A549 (cell line): ENCODE results near the gene HPCA. TPM values are rescaled to one million over a fixed set of nuclear protein-coding genes. Genes with fewer than 3 reads are reported as not detected.

ENCODE experiments used
- ATAC-seq, 2 experiments: fragments of 200-7000 bp in 1 of 2; fragments of >200 bp in 1 of 2; cut with Nextera tagmentation in 1 of 2; cut with Tn5 transposase in 1 of 2; 3 replicates each; pipeline versions ENCODE4 v1.8.0 to v1.9.1; 2018 to 2020; ENCODE audit warnings: mild to moderate bottlenecking in 1 of 2, moderate library complexity in 1 of 2
- CTCF ChIA-PET: fragments of 300-600 bp; sonication (Branson Sonifier 250); formaldehyde crosslinking; extraction: SDS; loops from one replicate; lab custom pipeline; 2021; ENCODE audit warnings: antibody characterized with exemption, inconsistent platforms; lab: Yijun Ruan, JAX
- POLR2A ChIA-PET: fragments of 350-600 bp; formaldehyde crosslinking; extraction: SDS; loops from one replicate; lab custom pipeline; 2021; ENCODE audit warnings: antibody characterized with exemption, inconsistent platforms; lab: Yijun Ruan, JAX
- DNase-seq, 2 experiments: peaks; one replicate each; pipeline versions ENCODE4 v3.0.0 to v3.0.0-alpha.2; 2011 to 2016; ENCODE audit warnings: low read depth in 1 of 2, low spot score in 1 of 2
- FAIRE-seq: peaks from 2 replicates; lab custom pipeline; 2011; peaks lifted over from hg19 to GRCh38; lab: Jason Lieb, UNC
- H3K27ac ChIP-seq, 2 experiments: fragments of >200 bp; sonication (Bioruptor Twin); formaldehyde crosslinking; 3 replicates each; pipeline ENCODE4 v1.5.1; 2016 to 2017
- H3K4me1 ChIP-seq: fragments of >200 bp; sonication (Bioruptor Twin); formaldehyde crosslinking; 3 replicates; pipeline ENCODE4 v1.6.1; 2016
- H3K4me2 ChIP-seq: fragments of >200 bp; sonication (Bioruptor Twin); formaldehyde crosslinking; 3 replicates; pipeline ENCODE4 v1.6.1; 2016
- H3K4me3 ChIP-seq: fragments of >200 bp; sonication (Bioruptor Twin); formaldehyde crosslinking; 3 replicates; pipeline ENCODE4 v1.5.1; 2016
- H3K9me3 ChIP-seq: fragments of >200 bp; sonication (Bioruptor Twin); formaldehyde crosslinking; 3 replicates; pipeline ENCODE4 v1.6.1; 2016
- CBX2 ChIP-seq: fragments of 200-600 bp; sonication (generic); IDR thresholded peaks from 2 replicates; pipeline ENCODE4 v1.6.1; 2016; ENCODE audit warnings: low read depth, mild to moderate bottlenecking, borderline replicate concordance
- CBX8 ChIP-seq: fragments of 200-600 bp; sonication (generic); IDR thresholded peaks from 2 replicates; pipeline ENCODE4 v1.6.1; 2016
- CHD2 ChIP-seq: fragments of 150-350 bp; IDR thresholded peaks from 2 replicates; pipeline ENCODE4 v1.6.1; 2014; ENCODE audit warnings: low read length; ENCODE audit not compliant: partially characterized antibody
- CHD4 ChIP-seq: fragments of 200-600 bp; sonication (generic); IDR thresholded peaks from 2 replicates; pipeline ENCODE4 v1.6.1; 2016; ENCODE audit warnings: antibody characterized with exemption, mild to moderate bottlenecking, borderline replicate concordance
- EHMT2 ChIP-seq: fragments of 200-600 bp; sonication (generic); IDR thresholded peaks from 2 replicates; pipeline ENCODE4 v1.6.1; 2016; ENCODE audit warnings: antibody characterized with exemption, low read depth, mild to moderate bottlenecking, moderate library complexity
- HOXA7 ChIP-seq: fragments of 250-450 bp; sonication (Bioruptor Pico); IDR thresholded peaks from 2 replicates; pipeline ENCODE4 v1.5.0; 2020; ENCODE audit warnings: mild to moderate bottlenecking, moderate library complexity
- JUN ChIP-seq, 2 experiments: fragments of >200 bp; sonication (Bioruptor Twin); formaldehyde crosslinking; IDR thresholded peaks; 2 replicates in 1 of 2; 3 replicates in 1 of 2; pipeline ENCODE4 v1.6.1; 2016 to 2017
- KDM1A ChIP-seq: fragments of 200-600 bp; sonication (generic); IDR thresholded peaks from 2 replicates; pipeline ENCODE4 v1.6.1; 2016; ENCODE audit warnings: low read depth, mild to moderate bottlenecking
- MAFK ChIP-seq: fragments of 450-650 bp; IDR thresholded peaks from 2 replicates; pipeline ENCODE4 v1.6.1; 2014; ENCODE audit not compliant: partially characterized antibody
- NR3C1 ChIP-seq: fragments of >200 bp; sonication (Bioruptor Twin); formaldehyde crosslinking; IDR thresholded peaks from 3 replicates; pipeline ENCODE4 v1.6.1; 2017
- PHF8 ChIP-seq: fragments of 200-600 bp; sonication (generic); IDR thresholded peaks from 2 replicates; pipeline ENCODE4 v1.6.1; 2016; ENCODE audit warnings: low read depth, mild to moderate bottlenecking, antibody characterized with exemption, moderate library complexity, borderline replicate concordance
- POLR2AphosphoS2 ChIP-seq: conservative IDR thresholded peaks from 2 replicates; pipeline ENCODE4 v1.6.1; 2012; ENCODE audit warnings: low read length, improper control_type of control experiment, inconsistent platforms
- RAD21 ChIP-seq, 2 experiments: fragments of >200 bp in 1 of 2; sonication (Bioruptor Twin) in 1 of 2; formaldehyde crosslinking in 1 of 2; IDR thresholded peaks in 1 of 2; conservative IDR thresholded peaks in 1 of 2; 2 replicates in 1 of 2; 3 replicates in 1 of 2; pipeline ENCODE4 v1.6.1; 2012 to 2018; ENCODE audit warnings: inconsistent platforms in 1 of 2
- RARB ChIP-seq: fragments of 250-450 bp; sonication (Bioruptor Pico); IDR thresholded peaks from 2 replicates; pipeline ENCODE4 v1.8.0; 2021; ENCODE audit warnings: mild to moderate bottlenecking, moderate library complexity
- RCOR1 ChIP-seq: fragments of 150-350 bp; IDR thresholded peaks from 2 replicates; pipeline ENCODE4 v1.6.1; 2014; ENCODE audit warnings: antibody characterized with exemption, low read length, low read depth
- RFX5 ChIP-seq: fragments of 450-650 bp; IDR thresholded peaks from 2 replicates; pipeline ENCODE4 v1.7.1; 2014; ENCODE audit warnings: antibody characterized with exemption, mild to moderate bottlenecking, moderate library complexity
- SMC3 ChIP-seq: fragments of >200 bp; sonication (Bioruptor Twin); formaldehyde crosslinking; IDR thresholded peaks from 3 replicates; pipeline ENCODE4 v1.6.1; 2018; ENCODE audit warnings: inconsistent platforms
- SREBF2 ChIP-seq: fragments of 450-650 bp; IDR thresholded peaks from 2 replicates; pipeline ENCODE4 v1.6.1; 2014; ENCODE audit warnings: mild to moderate bottlenecking, moderate library complexity
- TFCP2L1 ChIP-seq: fragments of 250-450 bp; sonication (Bioruptor Pico); IDR thresholded peaks from 2 replicates; pipeline ENCODE4 v1.5.0; 2021; ENCODE audit warnings: mild to moderate bottlenecking
- TP53 ChIP-seq: fragments of 250-450 bp; sonication (Bioruptor Pico); IDR thresholded peaks from 2 replicates; pipeline ENCODE4 v1.5.0; 2021; ENCODE audit warnings: mild to moderate bottlenecking, moderate library complexity
- ZC3H11A ChIP-seq: fragments of 450-650 bp; IDR thresholded peaks from 2 replicates; pipeline ENCODE4 v1.6.1; 2014; ENCODE audit warnings: antibody characterized with exemption, mild to moderate bottlenecking
- ZSCAN20 ChIP-seq: fragments of 250-450 bp; sonication (Bioruptor Pico); IDR thresholded peaks from 2 replicates; pipeline ENCODE4 v1.8.0; 2022; ENCODE audit warnings: mild to moderate bottlenecking, moderate library complexity
- WGBS: methylation state at CpG from one replicate; pipeline ENCODE4 v1.1.6; 2017; ENCODE audit errors: missing lambda C conversion rate; 5-methylcytosine and 5-hydroxymethylcytosine counted together
- polyA plus RNA-seq, 4 experiments: library from polyadenylated mRNA; depleted of rRNA in 3 of 4; stranded (reverse); fragments of >200 nt; fragmentation: RNase III in 1 of 4; extraction: RNeasy Plus Mini Kit Qiagen cat#74134 plus additional on column Dnase treatment in 1 of 4; gene quantifications; 2 replicates in 3 of 4; 3 replicates in 1 of 4; pipeline ENCODE4 v1.2.3, GENCODE V29; 2011 to 2017

The HPCA gene
- polyA plus RNA-seq, 2 of the 4 experiments (the other 2 are of a cell fraction), result 0.21 to 0.34 TPM

GRCh38 chr1:32925403-32926162 lies 39.3 kb downstream of the HPCA start (continued):
- no peak for TF ChIP-seq RCOR1

GRCh38 chr1:32926562-32926961 lies 40.3 kb downstream of the HPCA start:
- WGBS, result 80% methylated on average over 6 of the region's 6 CpGs
- Histone ChIP-seq H3K4me2 (no peak overlapping the region), H3K27ac (no peak overlapping the region), H3K4me1 (no peaks in the 10 kb centered on the region), H3K4me3 (no peak overlapping the region), H3K9me3 (no peaks in the 10 kb centered on the region)
- ChIA-PET POLR2A (no interaction called here), CTCF (interaction anchor here (0.7 to 0.9 kb wide), 2 partner anchors 129 to 207 kb away, joined by 3 to 4 read pairs; no protein-coding TSS in a partner anchor)
- TF ChIP-seq TP53 (CRISPR knock-in tag), result no peak
- no peak for TF ChIP-seq CBX2
- TF ChIP-seq NR3C1, result no peak
- TF ChIP-seq JUN (IDR thresholded peaks at IDR 0.05), result no peak
- no peak for TF ChIP-seq SREBF2
- TF ChIP-seq CHD2, result no peak
- TF ChIP-seq ZC3H11A, result no peak
- no peak for TF ChIP-seq POLR2AphosphoS2
- TF ChIP-seq EHMT2, result no peak
- TF ChIP-seq CHD4, result no peak
- DNase-seq, result no peak
- no peak for ATAC-seq
- no peak for FAIRE-seq

- no peak for TF ChIP-seq MAFK
- TF ChIP-seq PHF8, result no peak
- TF ChIP-seq RFX5, result no peak
- no peak for TF ChIP-seq RAD21 (conservative IDR thresholded peaks at IDR 0.05 in 1 of 2, IDR thresholded peaks at IDR 0.05 in 1 of 2)
- TF ChIP-seq KDM1A, result no peak
- no peak for TF ChIP-seq HOXA7 (CRISPR knock-in tag)
- TF ChIP-seq RARB (CRISPR knock-in tag), result no peak
- TF ChIP-seq, all 56 proteins: peak for 0
- Histone ChIP-seq H3K4me2 (no peak overlapping the region), H3K9me3 (no peaks in the 10 kb centered on the region), H3K4me3 (no peak overlapping the region), H3K27ac (no peak overlapping the region), H3K4me1 (no peaks in the 10 kb centered on the region)
- ChIA-PET CTCF (interaction anchor here (1.2 to 1.7 kb wide), 3 partner anchors 35 to 158 kb away, joined by 4 to 7 read pairs (median 4); no protein-coding TSS in a partner anchor), POLR2A (no interaction called here)
- no peak for FAIRE-seq
- WGBS, result 48% methylated on average over 2 of the region's 2 CpGs
- DNase-seq, result no peak
- no peak for ATAC-seq
These were observed 41.1 kb downstream of the HPCA start for GRCh38 chr1:32927441-32927840.

- FAIRE-seq (no peak), ATAC-seq (no peak)
- H3K4me1 ChIP-seq, result no peaks in the 10 kb centered on the region
- CTCF ChIA-PET, result interaction anchor here (1.2 to 2.6 kb wide), 4 partner anchors 35 to 157 kb away, joined by 4 to 10 read pairs (median 6); no protein-coding TSS in a partner anchor
- TF ChIP-seq SMC3 (no peak), CBX8 (no peak), ZSCAN20 (CRISPR knock-in tag) (no peak), CBX2 (no peak), TFCP2L1 (no peak), TP53 (CRISPR knock-in tag) (no peak)
- TF ChIP-seq, all 56 proteins: peak for 0
- no peaks in the 10 kb centered on the region for H3K9me3 ChIP-seq
- no peak for DNase-seq
- POLR2A ChIA-PET, result no interaction called here
- H3K4me3 ChIP-seq, result no peak overlapping the region
- 95% methylated on average over 2 of the region's 2 CpGs for WGBS
- no peak overlapping the region for H3K27ac ChIP-seq
- no peak overlapping the region for H3K4me2 ChIP-seq
These were observed 42.0 kb downstream of the HPCA start for GRCh38 chr1:32928285-32928684.
